HEK293T (cell line): ENCODE data around the gene FAM83D.

Source experiments
- CTCF ChIA-PET: fragments of 350-600 bp; formaldehyde crosslinking; extraction: SDS; loops from one replicate; lab custom pipeline; 2021; ENCODE audit warnings: antibody characterized with exemption, inconsistent platforms; lab: Yijun Ruan, JAX
- POLR2A ChIA-PET: fragments of 350-600 bp; formaldehyde crosslinking; extraction: SDS; loops from one replicate; lab custom pipeline; 2020; ENCODE audit warnings: antibody characterized with exemption, inconsistent platforms; lab: Yijun Ruan, JAX
- DNase-seq: peaks from one replicate; pipeline ENCODE4 v3.0.0; 2012; ENCODE audit warnings: mixed read lengths; ENCODE audit errors: extremely low spot score
- ARNT ChIP-seq: fragments of 450-650 bp; IDR thresholded peaks from 2 replicates; pipeline ENCODE4 v1.6.1; 2017; ENCODE audit warnings: mild to moderate bottlenecking
- BHLHE40 ChIP-seq: fragments of 450-650 bp; IDR thresholded peaks from 2 replicates; pipeline ENCODE4 v1.6.1; 2016; ENCODE audit warnings: mild to moderate bottlenecking, moderate library complexity, borderline replicate concordance
- CTBP1 ChIP-seq: fragments of 450-650 bp; IDR thresholded peaks from 2 replicates; pipeline ENCODE4 v1.6.1; 2016; ENCODE audit warnings: borderline replicate concordance
- ELF4 ChIP-seq: fragments of 450-650 bp; IDR thresholded peaks from 2 replicates; pipeline ENCODE4 v1.6.1; 2017; ENCODE audit warnings: antibody characterized with exemption
- FOXA1 ChIP-seq: fragments of 450-650 bp; IDR thresholded peaks from 2 replicates; pipeline ENCODE4 v1.6.1; 2016; ENCODE audit warnings: mild to moderate bottlenecking
- FOXK2 ChIP-seq: fragments of 450-650 bp; IDR thresholded peaks from 2 replicates; pipeline ENCODE4 v1.6.1; 2016; ENCODE audit warnings: mild to moderate bottlenecking
- FOXM1 ChIP-seq: fragments of 450-650 bp; IDR thresholded peaks from 2 replicates; pipeline ENCODE4 v1.6.1; 2017; ENCODE audit warnings: mild to moderate bottlenecking, borderline replicate concordance
- HDGF ChIP-seq: fragments of 450-650 bp; IDR thresholded peaks from 2 replicates; pipeline ENCODE4 v1.6.1; 2017; ENCODE audit warnings: antibody characterized with exemption, borderline replicate concordance
- L3MBTL2 ChIP-seq: fragments of 450-650 bp; conservative IDR thresholded peaks from 2 replicates; pipeline ENCODE4 v1.6.1; 2016; ENCODE audit warnings: mild to moderate bottlenecking
- LEF1 ChIP-seq: fragments of 450-650 bp; IDR thresholded peaks from 2 replicates; pipeline ENCODE4 v1.6.1; 2017; ENCODE audit warnings: mild to moderate bottlenecking, borderline replicate concordance
- NFRKB ChIP-seq: fragments of 450-650 bp; IDR thresholded peaks from 2 replicates; pipeline ENCODE4 v1.6.1; 2016; ENCODE audit warnings: mild to moderate bottlenecking, moderate library complexity
- SP1 ChIP-seq: fragments of 450-650 bp; IDR thresholded peaks from 2 replicates; pipeline ENCODE4 v1.6.1; 2017
- SUZ12 ChIP-seq: fragments of 450-650 bp; IDR thresholded peaks from 2 replicates; pipeline ENCODE4 v1.6.1; 2016; ENCODE audit warnings: mild to moderate bottlenecking
- TARDBP ChIP-seq: fragments of 450-650 bp; IDR thresholded peaks from 2 replicates; pipeline ENCODE4 v1.6.1; 2016
- ZNF384 ChIP-seq: fragments of 450-650 bp; IDR thresholded peaks from 2 replicates; pipeline ENCODE4 v1.6.1; 2016
- TF ChIP-seq, protein P1 (sequence below): fragments of 450-650 bp; IDR thresholded peaks from 2 replicates; pipeline ENCODE4 v1.6.1; 2016

Gene FAM83D

DNA sequence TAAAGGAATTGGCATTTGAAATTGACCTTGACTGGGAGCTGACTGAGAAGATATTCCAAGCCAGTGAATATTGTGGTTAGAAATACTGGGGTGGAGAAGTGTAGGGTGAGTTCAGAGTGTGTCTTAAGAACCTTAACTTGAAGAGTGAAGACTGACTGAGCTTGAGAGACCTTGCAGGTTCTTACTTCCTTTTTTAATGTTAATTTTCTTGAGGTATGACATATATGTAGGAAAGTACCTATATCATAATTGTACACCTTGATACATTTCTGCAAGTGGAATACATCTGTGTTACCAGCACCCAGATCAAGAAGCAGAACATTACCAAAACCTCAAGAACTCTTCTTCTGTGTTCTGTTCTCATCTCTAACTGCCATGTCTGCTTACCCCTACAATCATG lies 46.9 kb downstream of the FAM83D start:
- DNase-seq = no peak
- POLR2A ChIA-PET = interaction anchor here (2.3 kb wide), 1 partner anchor 11 kb away, joined by 10 read pairs; the partner anchor contains the start of gene DHX35
- CTCF ChIA-PET = no interaction called here

DNA sequence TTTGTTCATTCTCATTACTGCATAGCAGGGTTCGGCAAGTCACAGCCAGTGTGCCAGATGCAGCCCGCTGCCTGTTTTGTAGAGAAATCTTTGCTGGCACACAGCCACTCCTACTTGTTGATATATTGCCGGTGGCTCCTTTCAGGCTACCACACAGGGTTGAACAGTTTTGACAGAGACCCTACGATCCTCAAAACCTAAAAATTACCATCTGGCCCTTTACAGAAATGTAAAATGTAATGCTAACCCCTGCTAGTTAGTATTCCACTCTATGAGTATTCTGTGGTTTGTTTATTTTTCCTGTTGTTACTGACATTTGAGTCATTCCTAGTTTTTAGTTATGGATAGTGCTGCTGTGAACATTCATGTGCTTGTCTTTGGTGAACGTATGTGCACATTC lies 47.4 kb downstream of the FAM83D start:
- TF ChIP-seq CTBP1 (no peak), NFRKB (no peak), L3MBTL2 (no peak), LEF1 (no peak), SP1 (no peak), SUZ12 (no peak), ELF4 (no peak), HDGF (no peak)
- DNase-seq = no peak
- ChIA-PET CTCF (no interaction called here), POLR2A (interaction anchor here (2.3 kb wide), 1 partner anchor 12 kb away, joined by 10 read pairs; the partner anchor contains the start of gene DHX35)

More for the DNA sequence above, 46.9 kb downstream of the FAM83D start:
- TF ChIP-seq LEF1 = no peak
- TF ChIP-seq FOXM1 = no peak
- no peak for TF ChIP-seq ZNF384
- no peak for TF ChIP-seq FOXA1
- TF ChIP-seq L3MBTL2 = no peak
- no peak for TF ChIP-seq SP1
- TF ChIP-seq BHLHE40 = no peak
- no peak for TF ChIP-seq SUZ12
- TF ChIP-seq NFRKB = no peak
- no peak for TF ChIP-seq ARNT
- TF ChIP-seq TARDBP = no peak
- TF ChIP-seq ELF4 = no peak
- TF ChIP-seq, protein P1, sequence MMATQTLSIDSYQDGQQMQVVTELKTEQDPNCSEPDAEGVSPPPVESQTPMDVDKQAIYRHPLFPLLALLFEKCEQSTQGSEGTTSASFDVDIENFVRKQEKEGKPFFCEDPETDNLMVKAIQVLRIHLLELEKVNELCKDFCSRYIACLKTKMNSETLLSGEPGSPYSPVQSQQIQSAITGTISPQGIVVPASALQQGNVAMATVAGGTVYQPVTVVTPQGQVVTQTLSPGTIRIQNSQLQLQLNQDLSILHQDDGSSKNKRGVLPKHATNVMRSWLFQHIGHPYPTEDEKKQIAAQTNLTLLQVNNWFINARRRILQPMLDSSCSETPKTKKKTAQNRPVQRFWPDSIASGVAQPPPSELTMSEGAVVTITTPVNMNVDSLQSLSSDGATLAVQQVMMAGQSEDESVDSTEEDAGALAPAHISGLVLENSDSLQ = no peak
- TF ChIP-seq HDGF = no peak
- no peak for TF ChIP-seq CTBP1
- TF ChIP-seq FOXK2 = no peak

DNA sequence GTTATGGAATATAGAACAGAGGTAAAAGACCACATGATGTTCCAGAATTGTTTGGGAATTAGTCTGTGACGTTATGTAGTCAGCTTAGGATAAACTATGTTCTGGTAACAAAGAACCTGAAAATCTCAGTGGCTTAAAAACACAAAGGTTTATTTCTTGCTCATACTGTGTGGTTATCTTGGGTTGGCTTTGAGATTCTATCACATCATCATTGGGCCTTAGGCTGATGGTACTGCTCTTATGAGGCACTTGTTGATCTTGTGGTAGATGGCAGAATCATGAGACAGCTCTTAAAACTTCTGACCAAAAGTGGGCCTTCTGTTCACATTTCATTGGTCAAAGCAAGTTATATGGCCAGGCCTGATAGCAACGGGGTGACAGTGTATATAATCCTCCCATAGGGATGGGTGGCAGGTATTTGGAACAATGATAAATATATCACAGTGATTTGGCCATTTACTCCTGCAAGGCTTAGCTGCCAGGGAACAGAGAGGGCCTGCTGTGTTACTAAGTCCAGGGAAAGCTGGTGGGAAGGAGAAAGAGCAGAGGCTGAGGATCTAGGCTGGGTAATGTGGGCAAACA lies 49.4 kb downstream of the FAM83D start:
- no peak for TF ChIP-seq LEF1
- CTCF ChIA-PET = no interaction called here
- no peak for DNase-seq
- POLR2A ChIA-PET = no interaction called here

DNA sequence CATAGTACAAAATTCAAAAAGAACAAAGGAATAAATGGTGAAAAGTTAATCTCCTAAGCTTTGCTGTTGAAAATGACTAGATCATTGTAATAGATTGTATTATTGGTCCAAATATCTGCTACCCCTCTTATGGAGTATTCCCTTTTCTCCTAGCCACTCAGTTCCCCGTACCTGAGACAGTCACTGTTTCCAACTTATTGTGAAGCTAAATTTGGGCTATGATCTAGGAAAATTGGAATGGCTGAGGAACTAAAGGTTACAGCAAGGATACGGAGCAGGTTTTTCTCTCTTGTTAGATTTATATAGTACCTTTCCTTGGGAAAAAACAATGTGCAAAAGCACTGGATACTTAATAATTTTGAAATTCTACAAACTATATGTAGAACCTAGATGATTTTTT lies 53.2 kb downstream of the FAM83D start:
- POLR2A ChIA-PET = interaction anchor here (1.3 kb wide), 1 partner anchor 17 kb away, joined by 3 read pairs; the partner anchor contains the start of gene DHX35
- CTCF ChIA-PET = interaction anchor here (0.6 kb wide), 1 partner anchor 454 kb away, joined by 4 read pairs; no protein-coding TSS in a partner anchor
- no peak for DNase-seq
- TF ChIP-seq TARDBP = no peak
- TF ChIP-seq FOXK2 = no peak
- TF ChIP-seq FOXA1 = no peak
- TF ChIP-seq, protein P1 = no peak
- no peak for TF ChIP-seq L3MBTL2
- no peak for TF ChIP-seq HDGF
- no peak for TF ChIP-seq ELF4
- no peak for TF ChIP-seq LEF1
- TF ChIP-seq CTBP1 = no peak
- no peak for TF ChIP-seq ARNT
- no peak for TF ChIP-seq NFRKB
- no peak for TF ChIP-seq ZNF384
- no peak for TF ChIP-seq BHLHE40
- no peak for TF ChIP-seq SP1
- no peak for TF ChIP-seq SUZ12
- no peak for TF ChIP-seq FOXM1

DNA sequence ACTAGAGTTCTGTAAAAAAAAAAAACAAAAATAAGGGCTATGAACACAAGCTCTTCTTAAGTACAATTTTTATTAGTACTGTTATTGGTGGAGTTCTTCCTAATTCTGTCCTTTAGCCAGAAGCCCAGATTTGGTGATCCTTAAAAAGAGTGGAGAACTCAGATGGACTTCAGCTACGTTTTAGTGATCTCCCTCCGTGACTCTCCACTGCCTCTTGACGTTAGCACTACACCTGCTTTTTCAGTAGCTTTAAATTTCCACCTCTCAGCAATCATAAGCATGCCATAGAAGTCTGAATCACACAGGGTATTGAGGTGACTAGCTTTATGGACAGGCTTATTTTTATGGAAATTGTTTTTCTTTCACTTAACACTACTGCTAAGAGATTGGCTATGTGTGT lies 53.6 kb downstream of the FAM83D start:
- CTCF ChIA-PET = interaction anchor here (0.6 kb wide), 1 partner anchor 455 kb away, joined by 4 read pairs; no protein-coding TSS in a partner anchor
- POLR2A ChIA-PET = interaction anchor here (1.3 kb wide), 1 partner anchor 18 kb away, joined by 3 read pairs; the partner anchor contains the start of gene DHX35
- TF ChIP-seq FOXA1 (no peak), SP1 (no peak), L3MBTL2 (no peak), FOXM1 (no peak), NFRKB (no peak), FOXK2 (no peak), CTBP1 (no peak), ZNF384 (no peak), TARDBP (no peak), BHLHE40 (no peak), LEF1 (no peak), ELF4 (no peak), ARNT (no peak), HDGF (no peak), SUZ12 (no peak)
- TF ChIP-seq, protein P1 = no peak
- no peak for DNase-seq

DNA sequence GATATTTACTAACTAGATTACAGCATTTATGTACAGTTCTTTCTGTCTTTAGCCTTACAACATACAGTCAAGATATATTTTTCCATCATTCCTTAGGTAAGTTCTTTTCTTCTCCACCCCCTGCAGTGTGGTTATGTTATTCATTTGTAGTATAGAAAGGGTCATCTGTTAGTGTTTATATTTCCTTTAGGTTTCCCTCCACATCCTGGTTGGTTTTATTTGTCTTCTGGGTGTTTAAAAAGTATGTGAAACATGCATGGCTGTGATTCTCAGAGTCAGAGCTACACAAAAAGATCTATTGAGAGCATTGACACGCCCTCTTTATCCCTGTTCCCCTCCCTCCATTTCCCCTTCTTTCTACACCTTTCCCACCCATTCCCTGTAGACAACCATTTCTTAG lies 56.1 kb downstream of the FAM83D start:
- POLR2A ChIA-PET = interaction anchor here (1.0 kb wide), 1 partner anchor 20 kb away, joined by 6 read pairs; the partner anchor contains the start of gene DHX35
- no peak for DNase-seq
- CTCF ChIA-PET = no interaction called here
- TF ChIP-seq ZNF384 (no peak), FOXA1 (no peak), TARDBP (no peak), SP1 (no peak), FOXM1 (no peak), NFRKB (no peak), SUZ12 (no peak), ELF4 (no peak), L3MBTL2 (no peak), ARNT (no peak)
- TF ChIP-seq, protein P1 = no peak
